WTC11 (cell line): ENCODE data around the gene CELSR2. TPM values are rescaled to one million over a fixed set of nuclear protein-coding genes. Genes with fewer than 3 reads are reported as not detected.

Experiments used
- ATAC-seq: fragments of 200-7000 bp; cut with Tn5 transposase; 2 replicates; pipeline ENCODE4 v1.10.0; 2021; ENCODE audit warnings: mild to moderate bottlenecking, moderate library complexity
- CTCF ChIA-PET: fragments of 300-600 bp; sonication (Branson Sonifier 250); formaldehyde crosslinking; loops from one replicate; lab custom pipeline; 2021; ENCODE audit warnings: antibody characterized with exemption; lab: Charles Lee
- POLR2A ChIA-PET: fragments of 350-600 bp; sonication (Branson Sonifier 250); formaldehyde crosslinking; loops from one replicate; lab custom pipeline; 2021; ENCODE audit warnings: antibody characterized with exemption; lab: Charles Lee
- DNase-seq: peaks from one replicate; pipeline ENCODE4 v3.0.0; 2021; ENCODE audit warnings: low spot score
- H3K27ac Mint-ChIP-seq: 2 replicates; pipeline ENCODE4 v1.8.0; 2021; ENCODE audit warnings: mixed read lengths
- H3K27me3 Mint-ChIP-seq: 2 replicates; pipeline ENCODE4 v1.8.0; 2021; ENCODE audit warnings: low read depth, mild to moderate bottlenecking, moderate library complexity, mixed read lengths
- H3K36me3 Mint-ChIP-seq: 2 replicates; pipeline ENCODE4 v1.8.0; 2021; ENCODE audit warnings: mixed read lengths
- H3K4me1 Mint-ChIP-seq: 2 replicates; pipeline ENCODE4 v1.8.0; 2022; ENCODE audit warnings: mixed read lengths
- H3K4me3 Mint-ChIP-seq: 2 replicates; pipeline ENCODE4 v1.8.0; 2021; ENCODE audit warnings: mild to moderate bottlenecking, moderate library complexity, mixed read lengths
- H3K9me3 Mint-ChIP-seq: 2 replicates; pipeline ENCODE4 v1.8.0; 2021; ENCODE audit warnings: mixed read lengths
- ATF1 ChIP-seq: sonication (generic); formaldehyde crosslinking; IDR thresholded peaks from 2 replicates; pipeline ENCODE4 v1.8.1; 2023; ENCODE audit warnings: mild to moderate bottlenecking, moderate library complexity, missing genetic modification reagents
- CBFB ChIP-seq: sonication (generic); formaldehyde crosslinking; IDR thresholded peaks from 2 replicates; pipeline ENCODE4 v1.8.1; 2022; ENCODE audit warnings: mild to moderate bottlenecking, low read depth, missing genetic modification reagents
- CREB1 ChIP-seq: sonication (generic); formaldehyde crosslinking; IDR thresholded peaks from 2 replicates; pipeline ENCODE4 v1.8.0; 2023; ENCODE audit warnings: mild to moderate bottlenecking, missing genetic modification reagents
- CREM ChIP-seq: sonication (generic); formaldehyde crosslinking; IDR thresholded peaks from 2 replicates; pipeline ENCODE4 v1.8.1; 2022; ENCODE audit warnings: mild to moderate bottlenecking, missing genetic modification reagents, moderate library complexity
- ETV6 ChIP-seq: sonication (generic); formaldehyde crosslinking; IDR thresholded peaks from 2 replicates; pipeline ENCODE4 v1.8.1; 2022; ENCODE audit warnings: mild to moderate bottlenecking, missing genetic modification reagents
- FOXK1 ChIP-seq: sonication (generic); formaldehyde crosslinking; IDR thresholded peaks from 2 replicates; pipeline ENCODE4 v1.8.0; 2022; ENCODE audit warnings: mild to moderate bottlenecking, moderate library complexity, missing genetic modification reagents
- FOXP1 ChIP-seq: sonication (generic); formaldehyde crosslinking; IDR thresholded peaks from 2 replicates; pipeline ENCODE4 v1.8.0; 2022; ENCODE audit warnings: missing genetic modification reagents, mild to moderate bottlenecking, moderate library complexity, borderline replicate concordance
- FOXP4 ChIP-seq: sonication (generic); formaldehyde crosslinking; IDR thresholded peaks from 2 replicates; pipeline ENCODE4 v1.8.0; 2022; ENCODE audit warnings: mild to moderate bottlenecking, missing genetic modification reagents
- GTF2I ChIP-seq: fragments of 250-450 bp; sonication (Bioruptor Pico); conservative IDR thresholded peaks from 2 replicates; pipeline ENCODE4 v1.4.0; 2021; ENCODE audit warnings: mild to moderate bottlenecking
- HMGA2 ChIP-seq: fragments of 250-450 bp; sonication (Bioruptor Pico); IDR thresholded peaks from 2 replicates; pipeline ENCODE4 v1.4.0; 2021; ENCODE audit warnings: mild to moderate bottlenecking, moderate library complexity
- HMGXB4 ChIP-seq: sonication (generic); formaldehyde crosslinking; IDR thresholded peaks from 2 replicates; pipeline ENCODE4 v1.8.1; 2023; ENCODE audit warnings: mild to moderate bottlenecking, moderate library complexity, missing genetic modification reagents
- MAX ChIP-seq: sonication (generic); formaldehyde crosslinking; IDR thresholded peaks from 2 replicates; pipeline ENCODE4 v1.8.0; 2022; ENCODE audit warnings: mild to moderate bottlenecking, missing genetic modification reagents
- MXD4 ChIP-seq: fragments of 250-450 bp; sonication (Bioruptor Pico); IDR thresholded peaks from 2 replicates; pipeline ENCODE4 v1.8.0; 2021; ENCODE audit warnings: mild to moderate bottlenecking, moderate library complexity, borderline replicate concordance
- RORB ChIP-seq: fragments of 250-450 bp; sonication (Bioruptor Pico); IDR thresholded peaks from 2 replicates; pipeline ENCODE4 v1.9.0; 2021; ENCODE audit warnings: mild to moderate bottlenecking
- SMAD4 ChIP-seq: sonication (generic); formaldehyde crosslinking; IDR thresholded peaks from 2 replicates; pipeline ENCODE4 v1.8.0; 2022; ENCODE audit warnings: mild to moderate bottlenecking, missing genetic modification reagents
- SP1 ChIP-seq: sonication (generic); formaldehyde crosslinking; conservative IDR thresholded peaks from 2 replicates; pipeline ENCODE4 v1.8.1; 2022; ENCODE audit warnings: missing genetic modification reagents
- STAT6 ChIP-seq: sonication (generic); formaldehyde crosslinking; conservative IDR thresholded peaks from 2 replicates; pipeline ENCODE4 v1.8.1; 2023; ENCODE audit warnings: mild to moderate bottlenecking, low read depth, missing genetic modification reagents, moderate library complexity
- TEAD1 ChIP-seq: sonication (generic); formaldehyde crosslinking; IDR thresholded peaks from 2 replicates; pipeline ENCODE4 v1.8.0; 2022; ENCODE audit warnings: mild to moderate bottlenecking, missing genetic modification reagents
- TP53 ChIP-seq: sonication (generic); formaldehyde crosslinking; IDR thresholded peaks from 2 replicates; pipeline ENCODE4 v1.8.1; 2023; ENCODE audit warnings: mild to moderate bottlenecking, missing genetic modification reagents
- USF1 ChIP-seq: sonication (generic); formaldehyde crosslinking; IDR thresholded peaks from 2 replicates; pipeline ENCODE4 v1.8.0; 2022; ENCODE audit warnings: mild to moderate bottlenecking, missing genetic modification reagents
- ZBTB21 ChIP-seq: sonication (generic); formaldehyde crosslinking; IDR thresholded peaks from 2 replicates; pipeline ENCODE4 v1.8.1; 2023; ENCODE audit warnings: mild to moderate bottlenecking, missing genetic modification reagents, borderline replicate concordance
- ZNF138 ChIP-seq: sonication (generic); formaldehyde crosslinking; conservative IDR thresholded peaks from 2 replicates; pipeline ENCODE4 v1.8.1; 2022; ENCODE audit warnings: mild to moderate bottlenecking, moderate library complexity, missing genetic modification reagents
- ZNF219 ChIP-seq: sonication (generic); formaldehyde crosslinking; IDR thresholded peaks from 2 replicates; pipeline ENCODE4 v1.8.0; 2023; ENCODE audit warnings: missing genetic modification reagents, mild to moderate bottlenecking, borderline replicate concordance
- ZNF423 ChIP-seq: fragments of 250-450 bp; sonication (Bioruptor Pico); IDR thresholded peaks from 2 replicates; pipeline ENCODE4 v2.1.2; 2022; ENCODE audit warnings: mild to moderate bottlenecking, moderate library complexity
- ZNF425 ChIP-seq: fragments of 250-450 bp; sonication (Bioruptor Pico); conservative IDR thresholded peaks from 2 replicates; pipeline ENCODE4 v1.9.0; 2021; ENCODE audit warnings: mild to moderate bottlenecking
- total RNA-seq: library from RNA; stranded (reverse); gene quantifications from 3 replicates; pipeline ENCODE4 v1.2.3, GENCODE V29; 2021

The CELSR2 gene
- total RNA-seq, 1 experiment from 2014 or later = 31.3 TPM

GRCh38 chr1:109229531-109230127 lies 19.7 kb upstream of the CELSR2 start:
- Mint-ChIP-seq H3K27ac (peak overlapping the region; percentile 98), H3K27me3 (no peaks in the 10 kb centered on the region), H3K9me3 (no peaks in the 10 kb centered on the region)
- ChIA-PET POLR2A (interaction anchor here (0.9 to 2.1 kb wide), 5 partner anchors 10 to 118 kb away, joined by 3 to 11 read pairs (median 5); partner anchors contain the start of genes CELSR2 and SARS1), CTCF (interaction anchor here (0.6 to 3.0 kb wide), 8 partner anchors 10 to 254 kb away, joined by 3 to 36 read pairs (median 3); partner anchors contain the start of gene SORT1)
- ATAC-seq = peak; percentile 96
- TF ChIP-seq ETV6 (CRISPR knock-in tag) (peak; percentile 77), MAX (CRISPR knock-in tag) (peak; percentile 83), ZNF138 (CRISPR knock-in tag) (peak; percentile 82; the same call in 1 of the 2 replicates), ZBTB21 (peak; percentile 85), CREB1 (no peak), HMGXB4 (CRISPR knock-in tag) (no peak), FOXK1 (CRISPR knock-in tag) (peak; percentile 84), GTF2I (CRISPR knock-in tag) (no peak), FOXP1 (CRISPR knock-in tag) (peak; percentile 27; the same call in 1 of the 2 replicates), HMGA2 (CRISPR knock-in tag) (0 out of 2 replicates have a peak, but pooled peaks have one; percentile 4), USF1 (peak; percentile 72; the same call in 1 of the 2 replicates), ATF1 (no peak), SP1 (CRISPR knock-in tag) (peak; percentile 72; the same call in 1 of the 2 replicates), TP53 (peak; percentile 86; the same call in 1 of the 2 replicates), TEAD1 (CRISPR knock-in tag) (peak; percentile 73), ZNF423 (CRISPR knock-in tag) (peak; percentile 90), FOXP4 (CRISPR knock-in tag) (peak; percentile 77), CREM (peak; percentile 51; the same call in 1 of the 2 replicates)
- TF ChIP-seq, all 79 proteins: peak for 14
- peaks cover 64% of the 10 kb centered on the region for H3K4me1 Mint-ChIP-seq
- peaks cover 28% of the 10 kb centered on the region for H3K36me3 Mint-ChIP-seq
- H3K4me3 Mint-ChIP-seq = peak overlapping the region; percentile 56
- peak; percentile 89 for DNase-seq

- Mint-ChIP-seq H3K27ac (peak overlapping the region; percentile 89), H3K4me3 (no peak overlapping the region), H3K27me3 (no peaks in the 10 kb centered on the region), H3K9me3 (no peaks in the 10 kb centered on the region), H3K4me1 (peaks cover 54% of the 10 kb centered on the region), H3K36me3 (peaks cover 41% of the 10 kb centered on the region)
- ATAC-seq = no peak
- no peak for DNase-seq
- CTCF ChIA-PET = interaction anchor here (3.0 kb wide), 1 partner anchor 8 kb away, joined by 36 read pairs; no protein-coding TSS in a partner anchor
- POLR2A ChIA-PET = interaction anchor here (2.1 kb wide), 1 partner anchor 8 kb away, joined by 11 read pairs; no protein-coding TSS in a partner anchor
- TF ChIP-seq ZNF425 (CRISPR knock-in tag) = no peak
- no peak for TF ChIP-seq MXD4 (CRISPR knock-in tag)
- no peak for TF ChIP-seq ZNF219
- no peak for TF ChIP-seq ZNF423 (CRISPR knock-in tag)
- TF ChIP-seq HMGA2 (CRISPR knock-in tag) = no peak
- TF ChIP-seq RORB (CRISPR knock-in tag) = no peak
- TF ChIP-seq STAT6 (CRISPR knock-in tag) = no peak
- TF ChIP-seq CBFB (CRISPR knock-in tag) = no peak
- no peak for TF ChIP-seq SMAD4 (CRISPR knock-in tag)
- no peak for TF ChIP-seq FOXP1 (CRISPR knock-in tag)
These were observed 18.3 kb upstream of the CELSR2 start for GRCh38 chr1:109231066-109231465.
